Brain microvascular endothelial cell (primary cell): ENCODE measurements around the gene TMEM182.

Experiments
- DNase-seq: peaks from one replicate; pipeline ENCODE4 v3.0.0-alpha.2; 2020
- H3K27ac ChIP-seq: fragments of 250-450 bp; sonication (Bioruptor Pico); 2 replicates; pipeline ENCODE4 v1.5.1; 2020; ENCODE audit warnings: mild to moderate bottlenecking, moderate library complexity
- H3K27me3 ChIP-seq: fragments of 250-450 bp; sonication (Bioruptor Pico); replicated peaks from 2 replicates; pipeline ENCODE4 v1.5.1; 2020; ENCODE audit warnings: mild to moderate bottlenecking
- H3K36me3 ChIP-seq: fragments of 250-450 bp; sonication (Bioruptor Pico); replicated peaks from 2 replicates; pipeline ENCODE4 v1.5.1; 2020; ENCODE audit warnings: mild to moderate bottlenecking
- H3K4me3 ChIP-seq: 2 replicates; pipeline ENCODE4 v1.5.1; 2011; ENCODE audit warnings: low read depth, mild to moderate bottlenecking, control low read depth, low read length, moderate library complexity
- in situ Hi-C: cut with HindIII; loops from 2 replicates; pipeline ENCODE4 v1.10.0; 2017; ENCODE audit warnings: low sequenced_read_pairs, low pct_ligation_motif_present
- TF ChIP-seq, protein P1 (sequence below): IDR thresholded peaks from 2 replicates; pipeline ENCODE4 v1.5.1; 2011; ENCODE audit warnings: low read depth, mild to moderate bottlenecking, moderate library complexity, low read length, control low read depth, inconsistent platforms; ENCODE audit errors: missing control alignments

The TMEM182 gene, protein sequence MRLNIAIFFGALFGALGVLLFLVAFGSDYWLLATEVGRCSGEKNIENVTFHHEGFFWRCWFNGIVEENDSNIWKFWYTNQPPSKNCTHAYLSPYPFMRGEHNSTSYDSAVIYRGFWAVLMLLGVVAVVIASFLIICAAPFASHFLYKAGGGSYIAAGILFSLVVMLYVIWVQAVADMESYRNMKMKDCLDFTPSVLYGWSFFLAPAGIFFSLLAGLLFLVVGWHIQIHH

DNA sequence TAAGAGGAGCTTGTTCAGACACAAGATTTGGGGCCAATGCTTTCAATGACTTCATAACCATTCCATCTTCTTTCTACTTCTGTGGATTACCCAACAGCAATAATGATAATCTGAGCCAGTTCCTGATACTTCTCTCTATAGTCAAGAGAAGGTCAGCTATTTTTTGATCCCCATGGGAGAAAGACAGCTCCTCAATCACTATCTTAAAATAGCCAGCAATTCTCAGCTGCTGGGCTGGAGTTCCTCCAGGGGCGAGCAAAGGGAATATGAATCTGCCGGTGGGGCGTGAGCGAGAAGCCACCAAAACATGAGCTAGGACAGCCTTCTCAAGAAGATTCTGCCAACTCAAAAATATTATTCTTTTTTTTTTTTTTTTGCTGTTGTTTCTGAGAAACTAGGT is at the start of gene TMEM182:
Gene TMEM182 (plus strand): TSS at position 269 of the 400 bp plus-strand sequence. CDS start 187 bp downstream, outside the sequence.
- Histone ChIP-seq H3K27ac (no peak within 1 kb of the TSS), H3K27me3 (no peaks in the 10 kb centered on the region), H3K4me3 (no peak within 1 kb of the TSS), H3K36me3 (no peaks in the 10 kb centered on the region)
- TF ChIP-seq, protein P1, sequence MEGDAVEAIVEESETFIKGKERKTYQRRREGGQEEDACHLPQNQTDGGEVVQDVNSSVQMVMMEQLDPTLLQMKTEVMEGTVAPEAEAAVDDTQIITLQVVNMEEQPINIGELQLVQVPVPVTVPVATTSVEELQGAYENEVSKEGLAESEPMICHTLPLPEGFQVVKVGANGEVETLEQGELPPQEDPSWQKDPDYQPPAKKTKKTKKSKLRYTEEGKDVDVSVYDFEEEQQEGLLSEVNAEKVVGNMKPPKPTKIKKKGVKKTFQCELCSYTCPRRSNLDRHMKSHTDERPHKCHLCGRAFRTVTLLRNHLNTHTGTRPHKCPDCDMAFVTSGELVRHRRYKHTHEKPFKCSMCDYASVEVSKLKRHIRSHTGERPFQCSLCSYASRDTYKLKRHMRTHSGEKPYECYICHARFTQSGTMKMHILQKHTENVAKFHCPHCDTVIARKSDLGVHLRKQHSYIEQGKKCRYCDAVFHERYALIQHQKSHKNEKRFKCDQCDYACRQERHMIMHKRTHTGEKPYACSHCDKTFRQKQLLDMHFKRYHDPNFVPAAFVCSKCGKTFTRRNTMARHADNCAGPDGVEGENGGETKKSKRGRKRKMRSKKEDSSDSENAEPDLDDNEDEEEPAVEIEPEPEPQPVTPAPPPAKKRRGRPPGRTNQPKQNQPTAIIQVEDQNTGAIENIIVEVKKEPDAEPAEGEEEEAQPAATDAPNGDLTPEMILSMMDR: no peak
- no peak for DNase-seq
- in situ Hi-C loops: no loop called here

DNA sequence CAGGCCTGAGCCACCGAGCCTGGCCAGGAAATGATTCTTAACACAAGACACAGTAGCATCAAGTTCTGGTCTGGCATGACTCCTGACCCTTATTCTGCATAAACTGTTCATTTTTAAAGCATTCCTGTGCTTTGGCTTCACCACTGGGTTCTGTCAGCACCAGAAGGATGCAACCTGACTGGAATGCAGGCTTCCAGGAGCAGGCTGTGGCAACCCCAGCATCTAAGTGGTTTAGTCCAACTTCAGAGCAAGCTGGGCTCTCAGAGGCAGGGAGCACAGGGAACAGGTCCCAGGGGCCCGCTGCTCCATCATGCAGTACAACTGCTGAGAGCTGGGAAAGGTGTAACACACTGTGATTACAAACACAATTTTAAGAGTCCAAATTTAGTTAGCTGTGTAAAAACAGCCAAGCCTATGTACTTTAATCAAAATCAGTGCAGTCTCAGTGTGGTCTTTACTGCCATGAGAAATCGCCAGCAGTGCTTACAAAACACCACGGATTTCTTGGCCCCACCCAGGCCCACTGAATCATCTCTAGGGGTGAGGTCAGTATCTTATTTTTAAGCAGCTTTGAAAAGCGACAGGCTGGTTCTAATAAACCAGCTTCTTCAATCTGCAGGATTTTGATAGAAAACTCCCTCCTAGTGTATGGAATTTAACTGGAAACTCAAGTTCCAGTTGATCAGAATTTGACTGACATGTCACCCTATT is 44.4 kb upstream of the TMEM182 start:
- no peaks in the 10 kb centered on the region for H3K27me3 ChIP-seq
- in situ Hi-C loops: no loop called here
- peaks cover 10% of the 10 kb centered on the region for H3K36me3 ChIP-seq
- TF ChIP-seq, protein P1: no peak
- H3K27ac ChIP-seq: no peak overlapping the region
- no peak overlapping the region for H3K4me3 ChIP-seq
- DNase-seq: no peak

DNA sequence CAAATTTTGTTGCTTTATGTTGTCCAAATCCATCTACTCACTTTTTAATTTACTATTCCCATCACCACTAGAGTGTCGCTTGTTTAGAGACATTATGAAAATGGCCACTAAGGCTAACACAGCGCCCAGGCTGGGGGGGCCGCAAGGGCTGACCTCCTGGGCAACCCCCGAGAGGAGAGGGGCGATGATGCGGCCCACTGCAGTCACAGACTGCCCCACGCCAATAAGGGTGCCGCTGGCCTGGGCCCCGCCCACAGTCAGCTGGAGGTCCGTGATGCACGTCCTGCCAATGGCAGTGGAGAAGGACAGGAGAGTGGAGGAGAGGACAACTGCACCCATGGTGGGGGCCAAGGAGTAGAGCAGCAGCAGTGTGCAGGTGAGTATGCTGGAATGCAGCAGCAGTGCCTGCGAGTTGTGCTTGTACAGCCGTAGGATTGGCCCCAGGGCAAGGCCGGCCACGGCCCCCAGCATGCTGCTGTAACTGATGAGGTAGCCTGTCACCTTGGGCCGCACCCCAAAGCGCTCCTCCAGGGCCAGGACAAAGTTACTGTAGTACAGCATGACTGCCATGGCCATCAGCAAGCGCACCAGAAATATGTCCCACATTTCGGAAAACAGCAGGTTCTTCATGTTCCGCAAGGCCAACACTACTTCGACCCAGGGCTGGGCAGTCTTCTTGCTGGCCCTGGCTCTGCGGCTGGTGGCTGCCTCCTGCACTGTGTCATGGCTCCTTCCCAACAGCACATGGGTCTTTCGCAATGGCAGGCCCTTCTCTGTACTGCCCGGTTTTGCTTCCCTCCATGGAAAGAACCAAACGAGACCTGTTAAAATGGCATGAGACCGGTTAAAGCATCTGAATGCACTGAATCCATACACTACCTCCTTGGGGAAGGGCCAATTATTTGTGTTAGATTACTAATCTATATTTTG is 43.2 kb upstream of the TMEM182 start:
- Histone ChIP-seq H3K4me3 (no peak overlapping the region), H3K27ac (no peak overlapping the region), H3K27me3 (no peaks in the 10 kb centered on the region), H3K36me3 (peaks cover 13% of the 10 kb centered on the region)
- no peak for DNase-seq
- TF ChIP-seq, protein P1: no peak
- in situ Hi-C loops: no loop called here

DNA sequence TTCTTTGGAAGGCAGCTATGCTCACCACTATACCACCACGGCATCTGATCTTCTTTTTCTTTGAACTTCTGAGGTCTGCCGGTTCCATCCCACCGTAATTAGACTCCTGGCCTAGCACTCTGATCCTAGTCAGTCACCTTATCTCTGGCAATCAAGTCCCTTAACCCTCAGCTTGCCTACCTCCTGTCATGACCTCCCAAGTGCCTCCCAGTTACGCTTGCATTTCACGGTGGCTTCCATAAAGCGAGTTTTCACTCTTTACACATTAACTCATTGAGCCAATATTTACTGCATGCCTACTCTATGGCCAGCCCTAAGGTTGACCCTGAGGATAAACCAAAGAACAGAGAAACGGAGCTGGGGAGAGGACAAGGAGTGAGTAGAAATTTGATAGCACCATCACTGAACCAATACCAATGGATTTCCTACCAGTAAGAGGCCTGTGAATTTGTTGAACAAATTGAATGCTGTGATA is 37.8 kb upstream of the TMEM182 start:
- H3K36me3 ChIP-seq: peaks cover 6% of the 10 kb centered on the region

DNA sequence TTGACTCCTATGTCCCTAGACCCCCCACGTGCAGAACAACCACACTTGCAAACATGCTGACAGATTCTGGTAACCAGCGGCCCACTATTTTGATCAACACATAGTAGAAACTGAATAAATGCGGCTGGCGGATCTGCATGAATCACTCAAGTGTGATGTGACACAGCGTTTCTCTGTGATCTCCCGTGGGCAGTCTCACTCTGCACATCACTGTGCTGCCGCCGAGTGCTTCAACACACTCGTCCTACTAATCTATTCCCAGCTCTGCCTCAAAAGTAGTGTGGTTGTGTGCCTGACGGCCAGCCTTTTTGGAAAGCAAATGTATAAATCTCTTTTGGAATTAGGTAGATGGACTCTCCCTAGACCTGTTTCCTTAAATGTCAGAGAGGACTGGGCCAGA is 37.3 kb upstream of the TMEM182 start:
- Histone ChIP-seq H3K27me3 (no peaks in the 10 kb centered on the region), H3K27ac (no peak overlapping the region), H3K36me3 (peaks cover 6% of the 10 kb centered on the region), H3K4me3 (no peak overlapping the region)
- in situ Hi-C loops: no loop called here
- DNase-seq: no peak
- TF ChIP-seq, protein P1: no peak

More for the DNA sequence above, 37.8 kb upstream of the TMEM182 start:
- TF ChIP-seq, protein P1: no peak
- Histone ChIP-seq H3K27me3 (no peaks in the 10 kb centered on the region), H3K4me3 (no peak overlapping the region), H3K27ac (no peak overlapping the region)
- DNase-seq: no peak
- in situ Hi-C loops: no loop called here
